ENCODE data around the gene GFRA1.

GFRA1 gene

GRCh38 chr10:116120688-116121455 is 152.1 kb downstream of the GFRA1 start:
- no peak overlapping the region for H3K27ac ChIP-seq
- no peak for DNase-seq
- no peak overlapping the region for H3K4me3 ChIP-seq
- no peak for TF ChIP-seq CTCF (IDR thresholded peaks at IDR 0.05)
- H3K9me3 ChIP-seq: no peaks in the 10 kb centered on the region
- H3K27me3 ChIP-seq: no peaks in the 10 kb centered on the region
- H3K36me3 ChIP-seq: no peaks in the 10 kb centered on the region
- intact Hi-C loops (cut with DNase I; ENCODE audit: low total_unique reads): no loop called here
- H3K4me1 ChIP-seq: no peaks in the 10 kb centered on the region

DNA sequence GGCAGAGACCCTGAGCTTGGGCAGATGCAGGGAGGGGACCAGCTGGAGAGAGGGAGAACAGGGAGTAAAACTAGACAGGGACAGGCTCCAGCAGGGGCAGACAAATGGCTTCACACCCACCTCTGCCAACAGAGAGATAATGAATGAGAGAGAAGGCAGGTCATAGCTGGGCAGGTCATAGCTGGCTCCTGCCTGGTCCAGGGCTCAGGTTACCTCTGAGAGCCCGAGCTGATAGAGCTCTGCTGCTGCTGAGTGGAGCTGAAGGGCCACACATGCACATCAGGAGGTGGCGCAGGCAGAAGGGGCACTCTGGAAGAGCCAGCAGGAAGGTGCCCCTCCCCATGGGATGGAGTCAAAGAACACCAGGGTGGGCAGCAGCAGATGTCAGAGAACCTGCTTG is 154.2 kb downstream of the GFRA1 start:
- no peak overlapping the region for H3K4me3 ChIP-seq
- no peaks in the 10 kb centered on the region for H3K36me3 ChIP-seq
- H3K27ac ChIP-seq: no peak overlapping the region
- H3K27me3 ChIP-seq: no peaks in the 10 kb centered on the region
- no peaks in the 10 kb centered on the region for H3K4me1 ChIP-seq
- intact Hi-C loops (cut with DNase I; ENCODE audit: low total_unique reads): no loop called here
- no peak for DNase-seq
- H3K9me3 ChIP-seq: no peaks in the 10 kb centered on the region
- TF ChIP-seq CTCF (IDR thresholded peaks at IDR 0.05): no peak

DNA sequence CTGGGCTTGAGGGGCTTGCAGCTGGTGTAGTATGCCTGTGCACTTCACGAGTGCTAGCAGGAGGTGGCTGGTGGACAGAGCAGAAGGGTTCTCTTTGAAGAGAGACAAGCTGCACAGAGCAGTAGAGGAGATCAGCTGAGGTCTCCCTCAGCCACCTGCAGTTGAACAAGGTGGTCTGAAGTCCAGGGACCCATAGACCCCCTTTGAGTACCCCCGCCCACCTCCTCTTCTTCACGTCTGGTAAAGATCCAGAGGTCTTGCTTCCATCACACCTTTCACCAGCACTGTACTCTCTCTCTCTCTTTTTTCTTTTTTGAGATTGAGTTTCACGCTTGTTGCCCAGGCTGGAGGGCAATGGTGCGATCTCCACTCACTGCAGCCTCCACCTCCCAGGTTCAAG is 157.2 kb downstream of the GFRA1 start:
- no peaks in the 10 kb centered on the region for H3K27me3 ChIP-seq
- intact Hi-C loops (cut with DNase I; ENCODE audit: low total_unique reads): no loop called here
- H3K9me3 ChIP-seq: no peaks in the 10 kb centered on the region
- H3K27ac ChIP-seq: no peak overlapping the region
- no peak overlapping the region for H3K4me3 ChIP-seq
- TF ChIP-seq CTCF (IDR thresholded peaks at IDR 0.05): no peak
- no peak for DNase-seq
- H3K36me3 ChIP-seq: no peaks in the 10 kb centered on the region
- no peaks in the 10 kb centered on the region for H3K4me1 ChIP-seq

GRCh38 chr10:116115036-116115641 is 157.9 kb downstream of the GFRA1 start:
- no peaks in the 10 kb centered on the region for H3K36me3 ChIP-seq
- no peak overlapping the region for H3K4me3 ChIP-seq
- no peaks in the 10 kb centered on the region for H3K9me3 ChIP-seq
- intact Hi-C loops (cut with DNase I; ENCODE audit: low total_unique reads): no loop called here
- no peaks in the 10 kb centered on the region for H3K4me1 ChIP-seq
- H3K27ac ChIP-seq: no peak overlapping the region
- H3K27me3 ChIP-seq: no peaks in the 10 kb centered on the region
- no peak for TF ChIP-seq CTCF (IDR thresholded peaks at IDR 0.05)
- no peak for DNase-seq

GRCh38 chr10:116113721-116114501 is 159.1 kb downstream of the GFRA1 start:
- Histone ChIP-seq H3K4me1 (no peaks in the 10 kb centered on the region), H3K27me3 (no peaks in the 10 kb centered on the region), H3K36me3 (no peaks in the 10 kb centered on the region), H3K4me3 (no peak overlapping the region), H3K9me3 (no peaks in the 10 kb centered on the region), H3K27ac (no peak overlapping the region)
- no peak for TF ChIP-seq CTCF (IDR thresholded peaks at IDR 0.05)
- intact Hi-C loops (cut with DNase I; ENCODE audit: low total_unique reads): no loop called here
- no peak for DNase-seq
